ENCODE data around the gene NUP205.

- TF ChIP-seq CTCF (IDR thresholded peaks at IDR 0.05; ENCODE audit: poor library complexity, severe bottlenecking) (no peak), REST (IDR thresholded peaks at IDR 0.05; ENCODE audit: borderline replicate concordance) (peak; percentile 76), POLR2AphosphoS5 (IDR thresholded peaks at IDR 0.05) (peak; percentile 91), EZH2 (IDR thresholded peaks at IDR 0.05; ENCODE audit: borderline replicate concordance, insufficient read depth, low read length, poor library complexity, severe bottlenecking) (no peak)
These were observed 47.7 kb upstream of the NUP205 start, which contains the start of gene CNOT4 for GRCh38 chr7:135509839-135510591.
